ENCODE data around the gene ROS1. TPM values are rescaled to one million over a fixed set of nuclear protein-coding genes. Genes with fewer than 3 reads are reported as not detected.

The ROS1 gene
- total RNA-seq, 1 donor from 2014 or later = not detected

- Mint-ChIP-seq H3K27me3 (ENCODE audit: insufficient read depth, low read depth) (no peaks in the 10 kb centered on the region), H3K4me3 (no peak overlapping the region), H3K36me3 (no peaks in the 10 kb centered on the region), H3K4me1 (peaks cover 11% of the 10 kb centered on the region), H3K9me3 (no peaks in the 10 kb centered on the region), H3K27ac (no peak overlapping the region)
- Histone ChIP-seq H3K4me3 (no peak overlapping the region), H3K9ac (no peak overlapping the region), H3K27me3 (no peaks in the 10 kb centered on the region), H3K36me3 (no peaks in the 10 kb centered on the region), H3K4me1 (peaks cover 20% of the 10 kb centered on the region), H4K20me1 (ENCODE audit: low read depth) (no peaks in the 10 kb centered on the region), H3K4me2 (no peak overlapping the region), H2AFZ (replicated peaks) (no peak overlapping the region), H3F3A (ENCODE audit: low read depth) (peaks cover 19% of the 10 kb centered on the region), H3K9me3 (ENCODE audit: low read depth) (no peaks in the 10 kb centered on the region), H3K79me2 (ENCODE audit: low read depth) (no peaks in the 10 kb centered on the region), H3K27ac (no peak overlapping the region)
- DNase-seq (ENCODE audit: low spot score) = no peak
- TF ChIP-seq, protein P1, sequence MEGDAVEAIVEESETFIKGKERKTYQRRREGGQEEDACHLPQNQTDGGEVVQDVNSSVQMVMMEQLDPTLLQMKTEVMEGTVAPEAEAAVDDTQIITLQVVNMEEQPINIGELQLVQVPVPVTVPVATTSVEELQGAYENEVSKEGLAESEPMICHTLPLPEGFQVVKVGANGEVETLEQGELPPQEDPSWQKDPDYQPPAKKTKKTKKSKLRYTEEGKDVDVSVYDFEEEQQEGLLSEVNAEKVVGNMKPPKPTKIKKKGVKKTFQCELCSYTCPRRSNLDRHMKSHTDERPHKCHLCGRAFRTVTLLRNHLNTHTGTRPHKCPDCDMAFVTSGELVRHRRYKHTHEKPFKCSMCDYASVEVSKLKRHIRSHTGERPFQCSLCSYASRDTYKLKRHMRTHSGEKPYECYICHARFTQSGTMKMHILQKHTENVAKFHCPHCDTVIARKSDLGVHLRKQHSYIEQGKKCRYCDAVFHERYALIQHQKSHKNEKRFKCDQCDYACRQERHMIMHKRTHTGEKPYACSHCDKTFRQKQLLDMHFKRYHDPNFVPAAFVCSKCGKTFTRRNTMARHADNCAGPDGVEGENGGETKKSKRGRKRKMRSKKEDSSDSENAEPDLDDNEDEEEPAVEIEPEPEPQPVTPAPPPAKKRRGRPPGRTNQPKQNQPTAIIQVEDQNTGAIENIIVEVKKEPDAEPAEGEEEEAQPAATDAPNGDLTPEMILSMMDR (IDR thresholded peaks at IDR 0.05) = no peak
- TF ChIP-seq EZH2 (IDR thresholded peaks at IDR 0.05) = no peak
- no peak for TF ChIP-seq EZH2phosphoT487 (IDR thresholded peaks at IDR 0.05)
Measured at GRCh38 chr6:117309069-117309468, 116.7 kb downstream of the ROS1 start.

DNA sequence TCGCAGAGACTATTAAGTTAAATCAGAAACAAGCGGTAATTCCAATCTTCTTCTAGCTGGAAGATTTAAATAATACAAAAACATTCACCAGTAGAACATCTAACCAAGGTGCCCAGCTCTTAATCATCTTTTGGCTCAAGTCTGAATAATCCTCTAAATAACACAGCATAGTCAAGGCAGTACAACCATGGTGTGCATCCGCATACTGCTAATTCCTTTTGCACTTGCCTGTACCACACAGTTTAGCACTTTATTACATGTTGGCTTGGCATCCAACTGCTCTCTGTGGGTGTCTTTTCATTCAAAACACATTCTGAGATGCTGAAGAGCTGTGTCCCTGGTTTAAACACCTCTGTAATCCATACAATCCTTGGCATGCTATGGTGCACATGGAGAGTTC lies 118.1 kb downstream of the ROS1 start:
- H3K27me3 Mint-ChIP-seq (ENCODE audit: insufficient read depth, low read depth) = no peaks in the 10 kb centered on the region
- H3K9me3 Mint-ChIP-seq = no peaks in the 10 kb centered on the region
- H3F3A ChIP-seq (ENCODE audit: low read depth) = peaks cover 7% of the 10 kb centered on the region
- no peak for DNase-seq (ENCODE audit: low spot score)
- no peak overlapping the region for H3K4me2 ChIP-seq
- H3K4me1 Mint-ChIP-seq = peaks cover 11% of the 10 kb centered on the region
- no peaks in the 10 kb centered on the region for H4K20me1 ChIP-seq (ENCODE audit: low read depth)
- peaks cover 14% of the 10 kb centered on the region for H3K4me1 ChIP-seq
- no peaks in the 10 kb centered on the region for H3K9me3 ChIP-seq (ENCODE audit: low read depth)
- no peak overlapping the region for H2AFZ ChIP-seq (replicated peaks)
- no peak overlapping the region for H3K9ac ChIP-seq
- H3K36me3 ChIP-seq = no peaks in the 10 kb centered on the region
- H3K4me3 ChIP-seq = no peak overlapping the region
- no peaks in the 10 kb centered on the region for H3K79me2 ChIP-seq (ENCODE audit: low read depth)
- no peaks in the 10 kb centered on the region for H3K36me3 Mint-ChIP-seq
- H3K27me3 ChIP-seq = no peaks in the 10 kb centered on the region
- H3K27ac Mint-ChIP-seq = no peak overlapping the region
- H3K4me3 Mint-ChIP-seq = no peak overlapping the region
- no peak overlapping the region for H3K27ac ChIP-seq
- TF ChIP-seq, protein P1 (IDR thresholded peaks at IDR 0.05) = no peak
- no peak for TF ChIP-seq EZH2 (IDR thresholded peaks at IDR 0.05)

DNA sequence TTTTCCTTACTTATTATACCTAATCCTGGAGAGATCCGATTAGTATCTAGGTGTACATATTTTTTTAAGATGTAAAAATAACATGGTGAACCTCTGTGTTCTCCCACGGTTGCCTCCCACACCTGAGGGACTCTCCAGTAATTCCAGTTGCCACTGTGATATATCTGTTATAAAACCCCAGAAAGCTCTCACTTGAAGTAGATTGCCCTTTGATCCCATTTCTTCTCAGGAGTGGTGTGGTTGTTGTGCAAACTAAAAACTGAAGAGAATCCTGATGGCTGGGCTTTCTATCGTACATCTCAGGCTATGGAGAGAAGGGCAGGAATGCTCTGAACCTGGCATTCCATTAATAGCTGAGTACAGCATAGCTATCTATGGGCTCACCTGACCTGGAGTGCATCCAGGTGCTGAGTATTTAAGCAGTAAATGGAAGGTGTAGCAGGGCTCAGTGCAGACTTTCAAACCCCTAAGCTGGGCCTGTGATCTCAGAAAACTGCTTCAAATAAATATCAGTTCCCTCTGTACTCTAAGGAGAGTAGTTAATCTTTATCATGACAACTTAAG lies 119.4 kb downstream of the ROS1 start:
- no peak overlapping the region for H3K4me2 ChIP-seq
- H3K9me3 Mint-ChIP-seq = no peaks in the 10 kb centered on the region
- TF ChIP-seq EZH2phosphoT487 (IDR thresholded peaks at IDR 0.05) (no peak), EZH2 (IDR thresholded peaks at IDR 0.05) (no peak)
- TF ChIP-seq, protein P1 (IDR thresholded peaks at IDR 0.05) = no peak
- no peak overlapping the region for H3K4me3 ChIP-seq
- H4K20me1 ChIP-seq (ENCODE audit: low read depth) = no peaks in the 10 kb centered on the region
- H3K27ac Mint-ChIP-seq = no peak overlapping the region
- no peak overlapping the region for H2AFZ ChIP-seq (replicated peaks)
- no peaks in the 10 kb centered on the region for H3F3A ChIP-seq (ENCODE audit: low read depth)
- no peaks in the 10 kb centered on the region for H3K9me3 ChIP-seq (ENCODE audit: low read depth)
- H3K4me1 Mint-ChIP-seq = peaks cover 7% of the 10 kb centered on the region
- no peak overlapping the region for H3K4me3 Mint-ChIP-seq
- H3K4me1 ChIP-seq = peaks cover 5% of the 10 kb centered on the region
- H3K27me3 Mint-ChIP-seq (ENCODE audit: insufficient read depth, low read depth) = no peaks in the 10 kb centered on the region
- no peak for DNase-seq (ENCODE audit: low spot score)
- no peak overlapping the region for H3K27ac ChIP-seq
- H3K9ac ChIP-seq = no peak overlapping the region
- no peaks in the 10 kb centered on the region for H3K36me3 Mint-ChIP-seq
- H3K36me3 ChIP-seq = no peaks in the 10 kb centered on the region
- H3K27me3 ChIP-seq = no peaks in the 10 kb centered on the region
- H3K79me2 ChIP-seq (ENCODE audit: low read depth) = no peaks in the 10 kb centered on the region

Data from neural progenitor cell (in vitro differentiated cells).